ENCODE data around the gene CWC25. TPM values are rescaled to one million over a fixed set of nuclear protein-coding genes. Genes with fewer than 3 reads are reported as not detected.

CWC25 gene
- total and polyA plus RNA-seq, 2 of the 13 experiments (the other 11 are each of a cell fraction or from before 2014, with no cell fraction given) = 15.6 to 22.7 TPM

DNA sequence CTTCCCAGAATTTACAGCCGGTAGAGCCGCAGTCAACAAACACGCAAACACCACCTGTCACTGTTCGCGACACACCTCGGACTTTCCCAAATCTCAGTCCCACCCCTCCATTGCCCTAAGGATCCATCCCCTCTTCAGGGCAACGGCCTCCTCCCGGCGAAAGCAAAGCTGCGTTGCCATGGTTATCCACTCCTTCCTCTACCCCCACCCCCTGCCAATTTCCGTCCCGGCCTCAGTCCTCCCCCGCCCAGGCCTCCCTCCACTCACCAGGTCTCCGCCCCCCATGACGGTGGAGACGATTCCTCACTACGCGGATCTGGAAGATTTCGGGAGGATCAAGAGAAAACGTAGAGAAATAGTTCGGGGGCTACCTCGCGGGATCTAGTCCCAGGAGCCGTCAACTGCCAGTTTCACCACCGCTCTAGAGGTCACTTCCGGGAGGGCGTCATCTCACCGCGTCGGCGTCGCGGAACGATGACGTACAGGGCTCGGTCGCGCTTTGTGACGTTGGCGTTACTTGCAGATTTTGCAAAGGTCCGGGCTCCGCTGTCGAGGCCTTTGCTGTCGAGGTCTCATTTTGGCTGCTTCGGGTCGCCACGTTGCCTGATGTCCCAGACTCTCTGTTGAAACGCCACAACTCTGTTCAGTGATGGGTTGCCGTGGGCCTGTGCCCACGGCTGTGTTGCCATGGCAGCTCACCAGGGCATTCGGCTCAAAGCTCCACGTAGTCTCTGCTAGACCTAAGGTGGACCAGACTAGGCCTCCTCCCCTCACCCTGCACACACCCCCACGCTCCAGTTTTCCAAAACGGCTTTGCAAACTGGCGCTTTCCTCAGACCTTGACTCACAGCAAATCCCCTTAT is at the start of gene CWC25 (continued):
- TF ChIP-seq, protein P1, sequence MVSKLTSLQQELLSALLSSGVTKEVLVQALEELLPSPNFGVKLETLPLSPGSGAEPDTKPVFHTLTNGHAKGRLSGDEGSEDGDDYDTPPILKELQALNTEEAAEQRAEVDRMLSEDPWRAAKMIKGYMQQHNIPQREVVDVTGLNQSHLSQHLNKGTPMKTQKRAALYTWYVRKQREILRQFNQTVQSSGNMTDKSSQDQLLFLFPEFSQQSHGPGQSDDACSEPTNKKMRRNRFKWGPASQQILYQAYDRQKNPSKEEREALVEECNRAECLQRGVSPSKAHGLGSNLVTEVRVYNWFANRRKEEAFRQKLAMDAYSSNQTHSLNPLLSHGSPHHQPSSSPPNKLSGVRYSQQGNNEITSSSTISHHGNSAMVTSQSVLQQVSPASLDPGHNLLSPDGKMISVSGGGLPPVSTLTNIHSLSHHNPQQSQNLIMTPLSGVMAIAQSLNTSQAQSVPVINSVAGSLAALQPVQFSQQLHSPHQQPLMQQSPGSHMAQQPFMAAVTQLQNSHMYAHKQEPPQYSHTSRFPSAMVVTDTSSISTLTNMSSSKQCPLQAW (CRISPR knock-in tag; IDR thresholded peaks at IDR 0.05) = peak; percentile 96
- TF ChIP-seq, protein P2, sequence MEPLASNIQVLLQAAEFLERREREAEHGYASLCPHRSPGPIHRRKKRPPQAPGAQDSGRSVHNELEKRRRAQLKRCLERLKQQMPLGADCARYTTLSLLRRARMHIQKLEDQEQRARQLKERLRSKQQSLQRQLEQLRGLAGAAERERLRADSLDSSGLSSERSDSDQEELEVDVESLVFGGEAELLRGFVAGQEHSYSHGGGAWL (CRISPR knock-in tag; IDR thresholded peaks at IDR 0.05) = peak; percentile 71; the same call in 1 of the 2 replicates
- peak; percentile 0; the same call in 1 of the 2 replicates for TF ChIP-seq SSRP1 (CRISPR knock-in tag; IDR thresholded peaks at IDR 0.05)
- peak; percentile 91 for TF ChIP-seq MIXL1 (CRISPR knock-in tag; IDR thresholded peaks at IDR 0.05)
- TF ChIP-seq DMAP1 (CRISPR knock-in tag; IDR thresholded peaks at IDR 0.05) = peak; percentile 99
- no peak for TF ChIP-seq ZNF644 (CRISPR knock-in tag; IDR thresholded peaks at IDR 0.05; ENCODE audit: low read depth)
- TF ChIP-seq, protein P3, sequence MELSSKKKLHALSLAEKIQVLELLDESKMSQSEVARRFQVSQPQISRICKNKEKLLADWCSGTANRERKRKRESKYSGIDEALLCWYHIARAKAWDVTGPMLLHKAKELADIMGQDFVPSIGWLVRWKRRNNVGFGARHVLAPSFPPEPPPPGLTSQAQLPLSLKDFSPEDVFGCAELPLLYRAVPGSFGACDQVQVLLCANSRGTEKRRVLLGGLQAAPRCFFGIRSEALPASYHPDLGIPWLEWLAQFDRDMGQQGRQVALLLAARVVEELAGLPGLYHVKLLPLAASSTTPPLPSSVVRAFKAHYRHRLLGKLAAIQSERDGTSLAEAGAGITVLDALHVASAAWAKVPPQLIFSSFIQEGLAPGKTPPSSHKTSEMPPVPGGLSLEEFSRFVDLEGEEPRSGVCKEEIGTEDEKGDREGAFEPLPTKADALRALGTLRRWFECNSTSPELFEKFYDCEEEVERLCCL (CRISPR knock-in tag; IDR thresholded peaks at IDR 0.05; ENCODE audit: borderline replicate concordance) = 0 out of 2 replicates have a peak, but pooled peaks have one; percentile 23
- TF ChIP-seq, protein P4, sequence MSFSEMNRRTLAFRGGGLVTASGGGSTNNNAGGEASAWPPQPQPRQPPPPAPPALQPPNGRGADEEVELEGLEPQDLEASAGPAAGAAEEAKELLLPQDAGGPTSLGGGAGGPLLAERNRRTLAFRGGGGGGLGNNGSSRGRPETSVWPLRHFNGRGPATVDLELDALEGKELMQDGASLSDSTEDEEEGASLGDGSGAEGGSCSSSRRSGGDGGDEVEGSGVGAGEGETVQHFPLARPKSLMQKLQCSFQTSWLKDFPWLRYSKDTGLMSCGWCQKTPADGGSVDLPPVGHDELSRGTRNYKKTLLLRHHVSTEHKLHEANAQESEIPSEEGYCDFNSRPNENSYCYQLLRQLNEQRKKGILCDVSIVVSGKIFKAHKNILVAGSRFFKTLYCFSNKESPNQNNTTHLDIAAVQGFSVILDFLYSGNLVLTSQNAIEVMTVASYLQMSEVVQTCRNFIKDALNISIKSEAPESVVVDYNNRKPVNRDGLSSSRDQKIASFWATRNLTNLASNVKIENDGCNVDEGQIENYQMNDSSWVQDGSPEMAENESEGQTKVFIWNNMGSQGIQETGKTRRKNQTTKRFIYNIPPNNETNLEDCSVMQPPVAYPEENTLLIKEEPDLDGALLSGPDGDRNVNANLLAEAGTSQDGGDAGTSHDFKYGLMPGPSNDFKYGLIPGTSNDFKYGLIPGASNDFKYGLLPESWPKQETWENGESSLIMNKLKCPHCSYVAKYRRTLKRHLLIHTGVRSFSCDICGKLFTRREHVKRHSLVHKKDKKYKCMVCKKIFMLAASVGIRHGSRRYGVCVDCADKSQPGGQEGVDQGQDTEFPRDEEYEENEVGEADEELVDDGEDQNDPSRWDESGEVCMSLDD (CRISPR knock-in tag; IDR thresholded peaks at IDR 0.05; ENCODE audit: borderline replicate concordance) = no peak
- TF ChIP-seq, protein P5, sequence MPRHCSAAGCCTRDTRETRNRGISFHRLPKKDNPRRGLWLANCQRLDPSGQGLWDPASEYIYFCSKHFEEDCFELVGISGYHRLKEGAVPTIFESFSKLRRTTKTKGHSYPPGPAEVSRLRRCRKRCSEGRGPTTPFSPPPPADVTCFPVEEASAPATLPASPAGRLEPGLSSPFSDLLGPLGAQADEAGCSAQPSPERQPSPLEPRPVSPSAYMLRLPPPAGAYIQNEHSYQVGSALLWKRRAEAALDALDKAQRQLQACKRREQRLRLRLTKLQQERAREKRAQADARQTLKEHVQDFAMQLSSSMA (CRISPR knock-in tag; IDR thresholded peaks at IDR 0.05) = peak; percentile 73; the same call in 1 of the 2 replicates
- peak; percentile 97; the same call in 1 of the 2 replicates for TF ChIP-seq SMARCC2 (IDR thresholded peaks at IDR 0.05)
- peak; percentile 98 for TF ChIP-seq PCBP1 (IDR thresholded peaks at IDR 0.05; ENCODE audit: borderline replicate concordance, low read depth, low read length)
- TF ChIP-seq CAMTA2 (CRISPR knock-in tag; IDR thresholded peaks at IDR 0.05; ENCODE audit: borderline replicate concordance) = peak; percentile 90; the same call in 1 of the 2 replicates
- TF ChIP-seq ZNF230 (CRISPR knock-in tag; IDR thresholded peaks at IDR 0.05) = peak; percentile 66; the same call in 1 of the 2 replicates
- peak; percentile 90; the same call in 1 of the 2 replicates for TF ChIP-seq NFATC3 (CRISPR knock-in tag; IDR thresholded peaks at IDR 0.05)
- no peak; the same call in 1 of the 2 replicates for TF ChIP-seq MEIS2 (CRISPR knock-in tag; IDR thresholded peaks at IDR 0.05)
- peak; percentile 94 for TF ChIP-seq ZNF619 (CRISPR knock-in tag; IDR thresholded peaks at IDR 0.05)
- no peak; the same call in none of the 2 replicates for TF ChIP-seq FOXK2 (IDR thresholded peaks at IDR 0.05)
- no peak for TF ChIP-seq JDP2 (CRISPR knock-in tag; IDR thresholded peaks at IDR 0.05; ENCODE audit: borderline replicate concordance)
- peak; percentile 13; the same call in 1 of the 2 replicates for TF ChIP-seq HOXA5 (CRISPR knock-in tag; IDR thresholded peaks at IDR 0.05)
- peak; percentile 93 for TF ChIP-seq ZKSCAN8 (CRISPR knock-in tag; IDR thresholded peaks at IDR 0.05; ENCODE audit: borderline replicate concordance)
- TF ChIP-seq ZNF614 (CRISPR knock-in tag; IDR thresholded peaks at IDR 0.05; ENCODE audit: borderline replicate concordance) = peak; percentile 87
- TF ChIP-seq MED13 (CRISPR knock-in tag; IDR thresholded peaks at IDR 0.05) = no peak
- peak; percentile 64; the same call in 1 of the 2 replicates for TF ChIP-seq MXD4 (CRISPR knock-in tag; IDR thresholded peaks at IDR 0.05)
- peak; percentile 41 for TF ChIP-seq PTBP1 (IDR thresholded peaks at IDR 0.05; ENCODE audit: low read depth, low read length, poor library complexity, severe bottlenecking)

Measured in HepG2 (cell line).